ENCODE results near the gene EXOC6B.

DNA sequence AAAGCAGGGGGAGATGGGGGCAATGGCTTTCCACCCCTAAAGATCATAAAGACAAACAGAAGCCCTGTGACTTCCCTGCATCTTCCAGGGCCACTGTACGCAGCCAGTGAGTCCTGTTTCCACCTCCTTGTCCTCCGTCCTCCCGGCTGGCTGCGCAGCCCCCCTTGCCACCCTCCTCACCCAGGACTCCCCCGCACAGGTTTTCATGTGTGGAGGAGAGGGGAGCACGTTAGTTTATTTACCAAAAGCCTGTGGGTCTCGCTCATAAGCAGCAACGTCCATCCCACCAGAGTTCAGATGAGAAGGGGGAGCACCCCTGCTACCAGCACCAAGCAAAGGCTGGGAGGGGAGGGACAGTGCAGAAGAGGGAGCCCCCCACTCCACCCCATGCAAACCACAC, 689.9 kb downstream of the EXOC6B start:
- TF ChIP-seq, protein P1, sequence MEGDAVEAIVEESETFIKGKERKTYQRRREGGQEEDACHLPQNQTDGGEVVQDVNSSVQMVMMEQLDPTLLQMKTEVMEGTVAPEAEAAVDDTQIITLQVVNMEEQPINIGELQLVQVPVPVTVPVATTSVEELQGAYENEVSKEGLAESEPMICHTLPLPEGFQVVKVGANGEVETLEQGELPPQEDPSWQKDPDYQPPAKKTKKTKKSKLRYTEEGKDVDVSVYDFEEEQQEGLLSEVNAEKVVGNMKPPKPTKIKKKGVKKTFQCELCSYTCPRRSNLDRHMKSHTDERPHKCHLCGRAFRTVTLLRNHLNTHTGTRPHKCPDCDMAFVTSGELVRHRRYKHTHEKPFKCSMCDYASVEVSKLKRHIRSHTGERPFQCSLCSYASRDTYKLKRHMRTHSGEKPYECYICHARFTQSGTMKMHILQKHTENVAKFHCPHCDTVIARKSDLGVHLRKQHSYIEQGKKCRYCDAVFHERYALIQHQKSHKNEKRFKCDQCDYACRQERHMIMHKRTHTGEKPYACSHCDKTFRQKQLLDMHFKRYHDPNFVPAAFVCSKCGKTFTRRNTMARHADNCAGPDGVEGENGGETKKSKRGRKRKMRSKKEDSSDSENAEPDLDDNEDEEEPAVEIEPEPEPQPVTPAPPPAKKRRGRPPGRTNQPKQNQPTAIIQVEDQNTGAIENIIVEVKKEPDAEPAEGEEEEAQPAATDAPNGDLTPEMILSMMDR (IDR thresholded peaks at IDR 0.05), result no peak
- no peak for TF ChIP-seq POLR2A (IDR thresholded peaks at IDR 0.05)

Data from body of pancreas (tissue), 4 donors.